Inflammatory macrophage treated with lipopolysaccharide for 1 hour (primary cell): ENCODE results near the gene PTP4A2.
A peak's percentile ranks its signal among the peaks of the same experiment; 100 is the strongest.
"Not testable (repeated sequence)": the region's sequence is repeated elsewhere in the genome, so short reads cannot be mapped to it uniquely, and the experiment has no call there.

Experiments used
- DNase-seq, 2 donors: peaks; one replicate each; pipeline ENCODE4 v3.0.0-alpha.2; 2020 to 2022

Gene PTP4A2

GRCh38 chr1:31949862-31950261, 11.7 kb upstream of the PTP4A2 start:
- DNase-seq, result no peak

GRCh38 chr1:31945677-31946076, 7.5 kb upstream of the PTP4A2 start:
- DNase-seq, result not testable (repeated sequence)

DNA sequence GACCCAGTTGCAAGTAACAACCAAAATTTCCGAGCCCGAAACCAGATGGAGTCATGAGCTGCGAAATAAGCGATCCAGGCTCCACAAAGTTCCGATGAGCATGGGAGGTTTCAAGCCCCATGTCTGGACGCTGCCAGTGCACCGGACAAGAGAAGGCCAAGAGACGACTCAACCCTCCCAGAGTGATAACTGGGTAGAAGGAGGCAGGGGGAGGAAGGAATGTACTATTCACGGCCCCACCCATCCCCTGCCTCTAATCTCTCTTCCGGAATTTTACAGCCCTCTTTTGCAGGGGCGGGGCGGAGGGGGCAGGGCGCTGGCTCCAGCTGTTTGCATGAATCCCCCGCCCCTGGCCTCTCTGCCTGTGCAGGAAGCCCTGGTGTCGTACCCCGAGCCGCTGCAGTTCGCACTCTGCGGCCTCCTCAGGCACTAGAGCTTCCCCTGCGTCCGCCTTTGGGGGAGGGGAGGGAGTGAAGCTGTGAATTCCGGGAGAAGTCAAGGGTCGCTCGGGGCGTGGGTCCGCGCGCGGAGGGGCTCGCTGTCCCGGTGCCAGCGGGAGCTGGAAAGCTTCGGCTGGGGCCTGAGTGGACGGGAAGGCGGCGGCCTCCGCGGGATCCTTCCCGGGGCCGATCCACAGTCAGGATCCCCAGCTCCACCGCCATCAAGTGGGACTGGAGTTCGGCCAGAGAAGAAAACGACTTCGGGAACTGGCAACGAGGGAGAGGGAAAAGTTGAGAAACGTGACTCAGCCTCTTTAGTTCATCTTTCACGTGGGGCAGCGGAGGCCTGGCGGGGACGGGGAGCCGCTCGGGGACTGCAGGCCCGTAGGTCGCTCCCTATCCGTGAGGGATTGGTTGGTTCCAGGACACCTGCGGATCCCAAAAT, 6.3 kb upstream of the PTP4A2 start:
- peak in 1 of 2 donors; percentile 63 for DNase-seq

DNA sequence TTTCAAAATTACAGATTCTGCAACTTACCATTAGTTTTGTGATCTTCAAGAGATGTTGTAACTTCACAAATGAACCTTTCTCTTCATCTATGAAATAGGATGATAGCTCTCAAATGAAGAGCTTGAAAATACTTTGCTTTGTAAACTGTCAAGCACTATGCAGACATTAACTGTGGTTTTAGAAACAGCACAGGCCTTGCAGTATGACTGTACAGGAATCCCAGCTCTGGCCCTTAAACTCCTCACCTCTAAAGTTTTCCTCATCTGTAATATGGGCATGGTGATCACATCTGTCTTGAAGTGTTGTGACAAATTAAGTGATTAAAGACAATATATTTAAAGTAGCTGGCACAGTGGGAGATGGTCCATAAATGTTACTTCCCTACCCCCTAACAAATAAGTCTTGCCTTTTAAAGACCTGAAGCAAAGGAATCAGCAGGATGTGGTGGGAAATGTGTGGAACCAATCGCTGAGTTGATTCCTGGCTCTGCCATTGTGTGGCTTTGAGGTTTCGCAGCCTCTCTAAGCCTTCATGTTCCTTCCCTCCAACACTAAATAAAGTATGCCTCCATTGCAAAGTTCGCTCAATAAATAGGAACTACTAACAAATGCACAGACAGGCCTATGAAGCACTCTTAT, 5.5 kb upstream of the PTP4A2 start:
- DNase-seq, result no peak

DNA sequence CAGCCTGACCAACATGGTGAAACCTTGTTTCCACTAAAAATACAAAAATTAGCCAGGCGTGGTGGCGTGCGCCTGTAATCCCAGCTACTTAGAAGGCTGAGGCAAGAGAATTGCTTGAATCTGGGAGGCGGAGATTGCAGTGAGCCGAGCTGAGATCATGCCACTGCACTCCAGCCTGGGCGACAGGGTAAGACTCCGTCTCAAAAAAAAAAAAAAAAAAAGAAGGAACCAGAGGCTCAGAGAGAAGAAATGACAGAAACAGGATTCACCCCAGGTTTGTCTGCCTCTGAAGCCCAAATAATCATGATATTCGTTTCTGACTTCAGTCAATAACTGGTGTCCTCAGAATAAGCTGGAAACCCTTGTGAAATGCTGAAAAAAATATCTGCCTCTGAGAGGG, 3.9 kb upstream of the PTP4A2 start:
- DNase-seq, result peak in 1 of 2 donors; percentile 44

- peak in 1 of 2 donors; percentile 55 for DNase-seq
These were observed 1.5 kb upstream of the PTP4A2 start for GRCh38 chr1:31939484-31940329.

DNA sequence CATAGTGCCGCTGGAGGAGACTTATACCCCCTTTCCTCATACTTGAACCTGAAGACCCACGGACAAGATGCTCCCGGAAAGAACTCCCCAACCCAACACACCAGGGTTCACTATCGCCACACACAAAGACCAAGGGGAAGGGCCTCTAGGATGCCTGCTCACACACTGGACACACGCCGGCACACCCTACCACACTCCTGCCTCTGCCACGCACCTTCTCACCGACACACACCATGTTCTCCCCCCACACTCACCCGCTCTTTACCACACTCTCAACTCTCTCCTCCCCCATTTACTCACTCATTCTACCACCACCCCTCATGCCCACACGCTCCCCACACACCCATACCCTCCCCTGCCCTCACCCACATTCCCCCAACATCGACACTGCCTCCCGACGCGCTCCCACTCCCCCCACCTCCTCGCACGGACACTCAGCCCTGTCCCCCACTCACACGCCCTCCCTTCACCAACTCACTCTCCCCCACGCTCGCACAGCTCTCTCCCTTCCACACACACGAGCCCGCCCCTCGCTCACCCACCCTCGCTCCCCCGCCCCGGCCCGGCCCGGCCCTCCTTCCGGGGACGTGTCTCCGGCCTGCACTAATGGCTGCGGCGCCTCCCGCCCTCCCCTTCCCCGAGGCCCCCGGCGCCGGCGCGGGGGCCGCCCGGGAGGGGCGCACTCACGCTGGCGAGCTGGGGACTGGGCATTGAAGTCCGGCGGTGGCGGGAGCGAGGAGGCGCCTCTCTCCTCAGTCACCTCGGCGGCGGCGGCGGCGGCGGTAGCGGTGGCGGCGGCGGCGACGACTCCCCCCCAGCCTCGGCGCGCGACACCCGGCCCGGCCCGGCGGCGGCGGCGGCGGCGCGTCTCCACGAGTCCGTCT, 626 bp downstream of the PTP4A2 start:
- peak in 1 of 2 donors; percentile 50 for DNase-seq

DNA sequence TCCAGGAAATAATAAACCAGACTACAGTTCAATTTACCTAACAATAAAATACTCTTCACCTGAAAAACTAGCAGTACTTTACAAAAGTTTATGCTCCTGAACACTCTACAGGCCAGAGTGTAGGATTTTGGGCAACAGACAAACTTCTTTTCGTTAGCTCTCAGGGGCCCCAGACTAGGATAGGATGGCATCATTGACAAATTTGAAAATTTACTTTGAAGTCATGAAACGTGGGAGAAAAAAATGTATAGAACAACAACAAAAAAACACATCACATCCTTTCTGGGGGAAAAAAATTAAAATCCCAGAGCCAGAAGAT, 1.2 kb downstream of the PTP4A2 start:
- no peak for DNase-seq

DNA sequence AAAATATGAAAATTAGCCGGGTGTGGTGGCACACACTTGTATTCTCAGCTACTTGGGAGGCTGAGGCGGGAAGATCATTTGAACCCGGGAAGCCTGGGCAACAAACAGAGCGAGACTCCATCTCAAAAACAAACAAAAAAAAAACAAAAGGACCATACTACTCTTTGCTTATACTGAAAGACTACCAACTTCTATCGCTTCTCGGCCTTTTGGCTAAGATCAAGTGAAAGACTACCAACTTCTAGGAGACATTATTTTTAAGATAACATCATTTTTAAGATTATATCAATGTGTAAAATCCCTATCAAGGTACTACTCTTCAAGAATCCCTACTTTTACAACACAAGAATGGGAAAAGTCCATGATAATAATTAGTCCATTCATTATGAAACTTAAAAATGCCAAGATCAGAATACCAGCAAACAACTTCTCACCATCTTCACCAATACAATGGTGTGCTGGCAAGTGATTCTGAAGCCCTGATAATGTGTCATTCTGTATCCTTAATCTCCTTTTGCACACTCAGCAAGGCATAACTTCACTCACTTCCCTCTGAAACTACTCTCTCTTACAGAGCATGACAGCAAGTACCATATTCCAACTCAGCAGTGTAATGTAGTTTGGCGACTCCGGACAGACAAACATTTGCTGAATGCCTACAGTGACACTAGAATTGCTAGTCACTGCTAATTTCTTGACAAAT, 1.7 kb downstream of the PTP4A2 start:
- DNase-seq, result peak in 1 of 2 donors; percentile 52

DNA sequence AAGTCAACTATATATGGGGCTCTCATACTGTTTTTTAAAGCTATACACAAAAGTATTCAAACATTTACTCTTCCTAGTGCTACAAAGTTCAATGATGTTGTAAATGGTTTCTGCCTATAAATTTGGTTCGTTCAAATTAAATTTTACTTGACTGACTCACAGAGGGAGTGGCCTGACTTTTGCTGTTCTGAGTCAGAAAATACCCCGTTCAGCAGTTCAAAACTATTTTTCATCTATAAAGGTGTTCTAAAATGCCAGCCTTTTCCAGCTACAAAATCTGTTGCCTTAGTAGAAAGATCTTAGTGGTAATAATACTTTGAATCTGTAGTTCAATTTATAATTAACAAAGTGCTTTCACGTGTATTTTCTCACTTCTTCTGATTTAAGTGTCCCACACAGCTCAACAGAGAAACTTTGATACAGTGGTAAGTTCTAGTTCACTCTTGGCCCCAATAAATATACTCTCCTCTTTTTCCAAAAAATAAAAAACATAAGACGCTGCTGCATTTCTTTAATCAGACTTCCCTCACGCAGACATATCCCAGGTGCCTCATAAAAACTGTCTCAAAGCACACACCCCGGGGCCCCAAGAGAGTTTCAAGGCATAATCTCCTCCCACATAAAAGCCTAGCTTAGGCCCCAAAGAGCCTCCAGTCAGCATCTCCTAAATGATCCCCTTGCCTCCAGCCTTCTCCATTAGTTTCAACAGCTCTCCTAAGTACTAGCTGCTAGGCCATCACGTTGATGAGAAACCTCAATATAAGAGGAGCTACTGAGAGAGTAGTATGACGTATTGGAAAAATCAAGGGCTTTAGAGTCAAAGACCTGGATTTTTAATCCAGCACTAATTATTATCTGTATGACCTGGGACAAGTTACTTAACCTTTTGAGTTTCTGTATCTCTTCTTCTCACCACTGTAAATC, 3.2 kb downstream of the PTP4A2 start:
- DNase-seq, result peak in 1 of 2 donors; percentile 30

DNA sequence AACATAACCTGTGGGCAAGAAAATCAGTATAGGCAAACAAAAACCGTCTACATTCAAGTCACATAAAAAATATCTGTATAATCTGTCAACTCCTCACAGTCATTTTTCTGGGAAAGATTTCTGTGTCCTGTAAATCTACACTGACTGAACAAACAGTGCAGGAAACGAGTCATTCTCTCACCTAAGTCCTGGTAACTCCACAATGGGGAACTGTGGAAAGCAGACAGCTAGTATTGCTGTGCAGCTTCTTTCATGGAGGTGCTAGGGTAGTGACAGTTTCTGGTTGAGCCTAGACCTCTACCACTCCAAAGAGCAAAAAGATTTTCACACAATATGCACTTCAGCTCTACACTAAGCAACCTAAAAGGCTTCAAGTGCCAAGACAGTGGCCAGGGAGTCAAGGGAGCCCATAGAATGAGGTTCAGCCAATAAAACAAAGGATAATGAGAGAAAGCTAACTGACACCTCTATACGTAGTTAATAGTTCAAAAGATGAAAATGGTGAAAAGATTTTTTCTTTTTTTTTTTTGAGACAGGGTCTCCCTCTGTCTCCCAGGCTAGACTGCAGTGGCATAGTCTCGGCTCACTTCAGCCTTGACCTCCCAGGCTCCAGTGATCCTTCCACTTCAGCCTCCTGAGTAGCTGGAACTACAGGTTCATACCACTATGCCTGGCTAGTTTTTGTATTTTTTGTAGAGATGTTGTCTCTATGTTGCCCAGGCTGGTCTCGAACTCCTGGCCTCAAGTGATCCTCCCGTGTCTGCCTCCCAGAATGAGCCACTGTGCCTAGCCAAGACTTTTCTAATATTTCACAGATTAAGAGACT, 5.5 kb downstream of the PTP4A2 start:
- DNase-seq, result no peak

DNA sequence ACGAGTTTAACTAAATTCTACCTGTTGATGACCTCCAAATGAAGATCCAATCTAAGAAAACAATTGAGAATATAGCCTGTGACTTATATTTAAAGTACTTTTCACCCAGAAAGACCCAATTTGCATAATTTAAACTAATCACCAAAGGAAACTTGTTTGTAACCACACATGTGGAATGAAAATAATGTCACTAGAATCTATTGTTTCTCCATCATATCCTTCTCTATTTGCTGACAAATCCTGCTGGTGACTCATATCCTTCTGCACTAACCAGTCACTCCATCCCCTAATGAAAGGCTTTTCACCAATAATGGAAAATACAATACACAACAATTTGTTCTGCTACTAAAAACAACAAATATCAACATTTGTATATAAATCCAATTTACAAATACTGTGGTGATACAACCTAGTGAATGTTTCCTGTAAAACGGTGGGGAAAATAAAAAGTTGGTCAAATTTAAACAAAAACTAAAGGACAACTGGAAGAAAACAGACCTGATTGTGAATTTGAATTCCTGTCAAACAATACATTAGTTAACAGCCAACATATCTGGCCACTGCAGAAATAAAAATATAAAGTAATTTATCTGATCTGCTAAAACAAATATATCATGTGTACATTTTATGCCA, 6.5 kb downstream of the PTP4A2 start:
- DNase-seq, result peak; percentile 72 to 74

- no peak for DNase-seq
These were observed 7.2 kb downstream of the PTP4A2 start for GRCh38 chr1:31930836-31931592.

- DNase-seq, result no peak
These were observed 10.5 kb downstream of the PTP4A2 start for GRCh38 chr1:31927661-31927980.

GRCh38 chr1:31926853-31927660, 11.1 kb downstream of the PTP4A2 start:
- no peak for DNase-seq

DNA sequence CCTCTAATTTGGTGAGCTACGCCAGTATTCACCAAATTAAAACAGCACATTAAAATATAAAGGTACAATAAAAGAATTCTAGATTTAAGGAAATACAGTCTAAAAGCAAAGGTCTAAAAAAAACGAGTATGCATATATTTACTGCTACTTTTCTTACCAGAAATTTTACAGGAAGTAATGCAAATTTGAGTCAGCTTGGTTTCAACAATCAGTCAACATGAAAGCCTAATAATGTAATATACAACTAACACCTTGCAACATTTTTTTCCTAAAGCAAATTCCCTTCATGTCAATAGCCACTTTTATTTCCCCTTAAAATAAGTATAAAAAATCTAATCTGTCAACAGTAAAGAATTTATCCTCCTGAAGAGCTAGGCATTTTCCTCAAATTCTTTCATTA, 11.9 kb downstream of the PTP4A2 start:
- peak in 1 of 2 donors; percentile 64 for DNase-seq

DNA sequence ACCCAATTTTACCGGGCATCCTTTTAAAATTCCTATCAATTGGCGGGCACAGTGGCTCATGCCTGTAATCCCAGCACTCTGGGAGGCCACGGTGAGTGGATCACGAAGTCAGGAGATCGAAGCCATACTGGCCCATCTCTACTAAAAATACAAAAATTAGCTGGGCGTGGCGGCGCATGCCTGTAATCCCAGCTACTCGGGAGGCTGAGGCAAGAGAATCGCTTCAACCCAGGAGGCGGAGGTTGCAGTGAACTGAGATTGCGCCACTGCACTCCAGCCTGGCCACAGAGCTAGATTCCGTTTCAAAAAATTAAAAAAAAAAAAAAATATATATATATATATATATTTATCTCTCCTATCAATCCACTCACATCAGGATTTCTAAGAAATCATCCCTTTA, 12.3 kb downstream of the PTP4A2 start:
- DNase-seq, result not testable (repeated sequence)

DNA sequence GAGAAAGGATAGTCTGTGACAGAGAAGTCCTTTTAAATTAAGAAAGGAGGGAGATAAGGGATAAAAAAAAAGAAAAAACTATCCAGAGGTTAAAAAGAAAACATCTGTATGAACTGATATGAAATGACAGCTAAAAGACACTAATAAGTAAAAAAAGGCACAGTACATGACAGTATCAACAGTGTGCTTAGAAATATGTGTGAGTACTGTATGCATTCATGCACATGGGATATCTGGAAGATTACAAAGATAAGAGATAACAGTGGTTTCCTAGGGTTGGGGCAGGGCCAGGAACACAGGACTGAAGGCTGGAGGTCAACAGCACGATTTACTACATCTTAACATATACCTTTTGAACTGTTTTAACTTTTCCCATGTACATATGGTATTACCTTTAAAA, 13.3 kb downstream of the PTP4A2 start:
- DNase-seq, result no peak
